Choroid plexus epithelial cell (primary cell): ENCODE data around the gene CABLES2.

Source experiments
- DNase-seq: peaks from one replicate; pipeline ENCODE4 v3.0.0-alpha.2; 2010; ENCODE audit warnings: low read depth
- H3K4me3 ChIP-seq: 2 replicates; pipeline ENCODE4 v1.5.1; 2011; ENCODE audit warnings: low read depth, mild to moderate bottlenecking, control low read depth, low read length, moderate library complexity
- CTCF ChIP-seq: conservative IDR thresholded peaks from 2 replicates; pipeline ENCODE4 v1.5.1; 2011; ENCODE audit warnings: low read depth, mild to moderate bottlenecking, control low read depth, inconsistent platforms, low read length, moderate library complexity

Gene CABLES2

DNA sequence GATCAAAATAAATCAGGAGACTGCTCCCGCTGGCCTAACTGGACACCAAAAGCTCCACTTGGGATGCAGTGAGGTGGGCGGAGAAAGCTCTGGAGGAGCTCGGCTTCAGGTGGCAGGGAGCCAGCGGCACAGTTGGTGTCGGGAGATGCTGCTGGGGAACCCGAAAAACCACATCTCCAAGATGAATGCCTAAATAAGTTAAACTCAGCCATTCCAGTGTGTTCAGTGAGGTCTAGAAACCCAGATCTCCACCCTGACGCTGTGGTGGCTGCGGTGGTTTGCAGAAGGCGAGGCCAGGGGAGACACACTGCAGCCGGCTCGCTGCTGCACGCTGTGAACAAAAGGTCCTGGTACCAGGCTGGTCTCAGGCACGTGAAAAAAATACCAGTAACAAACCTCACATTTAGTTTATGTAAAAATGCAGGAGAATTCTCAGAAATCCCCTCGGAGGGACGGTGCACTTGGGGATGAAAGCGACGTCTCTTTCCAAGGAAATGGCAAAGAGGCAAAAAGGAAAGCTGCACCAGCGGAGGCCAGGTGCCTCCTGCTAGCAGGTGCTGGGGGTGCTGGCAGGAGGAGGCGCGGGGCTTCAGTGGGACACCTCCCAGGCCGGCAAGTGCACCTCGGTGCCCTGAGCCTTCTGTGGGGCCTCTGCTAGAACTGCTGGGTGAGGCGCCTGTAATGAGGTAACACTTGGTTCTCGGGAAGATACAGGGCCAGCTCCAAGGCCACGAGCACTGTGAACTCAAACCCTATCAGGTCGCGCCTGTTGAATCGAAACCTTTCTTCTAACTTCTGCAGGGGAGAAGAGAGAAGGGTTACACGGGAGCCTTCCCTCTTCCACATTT is 16.5 kb downstream of the CABLES2 start:
- no peak for DNase-seq

GRCh38 chr20:62389601-62390087 is 17.4 kb downstream of the CABLES2 start:
- TF ChIP-seq CTCF: no peak
- no peak for DNase-seq
- H3K4me3 ChIP-seq: no peak overlapping the region

More for the DNA sequence above, 16.5 kb downstream of the CABLES2 start:
- H3K4me3 ChIP-seq: no peak overlapping the region
- no peak for TF ChIP-seq CTCF

DNA sequence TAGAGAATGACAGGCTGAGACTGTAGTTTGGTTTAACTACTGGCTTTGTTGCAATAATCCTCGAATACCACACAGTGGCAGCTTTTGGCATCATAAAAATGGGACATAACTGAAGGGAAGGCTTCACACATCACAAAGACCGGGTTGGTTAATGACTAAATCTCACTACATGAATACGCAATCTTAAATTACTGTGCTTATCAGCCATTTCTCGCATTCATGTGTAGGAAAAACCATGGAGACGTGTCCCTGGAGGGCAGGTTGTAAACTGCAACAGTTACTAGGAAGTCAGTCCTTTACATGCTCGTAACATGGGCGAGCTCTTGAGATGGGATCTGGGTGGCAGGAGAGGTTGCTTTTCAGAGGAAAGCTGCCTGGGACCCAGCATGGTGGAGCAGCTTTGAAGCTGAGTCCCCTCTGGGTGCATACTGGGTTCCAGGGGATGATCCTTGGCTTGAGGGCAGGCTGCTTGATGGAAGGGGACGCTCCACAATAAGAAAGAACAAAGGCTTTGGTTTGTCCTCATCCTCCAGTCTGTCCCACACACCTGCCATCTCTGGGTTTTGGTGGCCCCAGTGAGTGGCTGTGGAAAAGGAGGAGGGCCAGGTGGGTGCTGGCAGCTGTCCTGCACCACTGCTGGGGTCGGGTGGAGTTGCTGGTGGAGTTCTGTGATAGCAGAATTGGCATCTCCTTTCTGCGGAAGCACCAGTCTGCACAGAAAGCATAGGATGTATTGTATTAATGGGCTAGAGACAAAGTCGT is 18.1 kb downstream of the CABLES2 start:
- no peak for TF ChIP-seq CTCF
- no peak overlapping the region for H3K4me3 ChIP-seq
- no peak for DNase-seq

- no peak for TF ChIP-seq CTCF
- peak overlapping the region; percentile 79 for H3K4me3 ChIP-seq
- no peak for DNase-seq
Measured at GRCh38 chr20:62387933-62388635, 19.0 kb downstream of the CABLES2 start.

DNA sequence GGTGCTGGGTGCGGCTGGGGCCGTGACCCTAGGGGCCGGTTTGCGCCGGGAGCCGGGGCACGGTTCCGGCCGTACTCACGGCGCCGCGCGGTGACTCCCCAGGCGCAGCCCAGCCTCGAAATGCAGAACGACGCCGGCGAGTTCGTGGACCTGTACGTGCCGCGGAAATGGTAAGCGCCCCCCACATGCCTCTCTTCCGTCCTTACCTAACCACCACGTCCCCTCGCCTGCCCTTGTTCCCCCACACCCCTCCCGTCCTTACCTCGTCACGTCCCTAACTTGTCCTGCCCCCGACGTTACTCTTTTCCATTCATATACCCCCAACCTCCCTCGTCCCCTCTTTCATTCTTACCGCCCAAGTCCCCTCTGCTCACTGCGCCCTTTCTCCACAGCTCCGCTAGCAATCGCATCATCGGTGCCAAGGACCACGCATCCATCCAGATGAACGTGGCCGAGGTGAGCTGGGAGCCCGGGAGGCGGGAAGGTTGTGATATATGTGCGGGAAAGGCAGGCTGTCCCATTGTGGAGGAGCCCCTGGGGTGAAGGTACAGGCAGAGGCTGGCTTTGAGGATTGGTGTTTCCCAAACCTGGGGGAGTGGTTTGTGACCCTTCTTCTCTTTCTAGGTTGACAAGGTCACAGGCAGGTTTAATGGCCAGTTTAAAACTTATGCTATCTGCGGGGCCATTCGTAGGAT is 19.7 kb downstream of the CABLES2 start:
- no peak for DNase-seq
- peak overlapping the region; percentile 79 for H3K4me3 ChIP-seq
- TF ChIP-seq CTCF: no peak

DNA sequence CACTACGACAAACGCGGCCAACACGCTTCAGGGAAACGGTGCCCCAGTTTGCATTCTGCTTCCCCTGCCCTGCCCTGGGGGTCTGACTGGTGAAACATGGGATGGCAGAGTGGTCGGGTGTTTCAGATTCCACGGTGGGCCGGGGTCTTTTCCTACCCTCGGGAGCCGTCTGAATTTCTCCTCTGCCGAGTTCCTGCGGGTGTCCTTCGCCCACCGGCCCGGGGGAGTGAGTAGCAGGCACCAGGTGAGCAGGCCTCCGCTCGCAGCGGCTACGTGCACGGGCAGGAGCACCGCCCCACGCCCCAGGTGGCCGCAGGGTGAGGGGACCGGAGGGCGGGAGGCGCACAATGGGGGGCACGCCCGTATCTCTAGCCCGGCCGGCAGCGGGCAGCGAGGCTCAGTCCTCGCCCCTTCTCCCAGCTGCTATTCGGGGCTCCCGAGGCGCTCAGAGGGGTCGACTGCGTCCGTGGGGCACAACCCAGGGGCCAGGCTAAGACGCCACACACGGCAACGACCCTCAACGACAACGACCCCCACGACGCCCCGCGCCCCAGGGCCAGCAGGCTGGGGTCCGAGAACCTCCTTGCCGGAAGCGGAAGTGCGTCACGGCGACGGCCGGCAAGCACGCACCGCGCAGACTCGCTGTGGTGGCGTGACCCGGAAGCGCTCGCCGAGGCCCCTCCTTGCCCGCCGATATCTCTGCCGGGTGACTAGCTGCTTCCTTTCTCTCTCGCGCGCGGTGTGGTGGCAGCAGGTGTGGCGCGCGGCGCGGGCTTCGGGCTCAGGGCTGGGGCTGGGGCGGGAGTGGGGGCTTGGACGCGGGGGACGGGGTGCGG is 20.5 kb downstream of the CABLES2 start, which contains the start of gene RPS21:
TSS of gene RPS21 (plus strand) at position 721 of the 836 bp plus-strand sequence. CDS start 236 bp downstream, outside the sequence.
- DNase-seq: peak; percentile 91
- H3K4me3 ChIP-seq: peak within 1 kb of the TSS; percentile 79
- no peak for TF ChIP-seq CTCF
